Calu3 (cell line): ENCODE data around the gene IQSEC2. TPM values are rescaled to one million over a fixed set of nuclear protein-coding genes. Genes with fewer than 3 reads are reported as not detected.

Experiments used
- BruUV-seq: library from RNA; stranded (reverse); fragments of 400-500 nt; replicated peaks from 2 replicates; lab custom pipeline; 2021; lab: Mats Ljungman, UMichigan
- CTCF ChIA-PET: fragments of 300-600 bp; sonication (Branson Sonifier 250); formaldehyde crosslinking; loops from one replicate; lab custom pipeline; 2022; ENCODE audit warnings: antibody characterized with exemption; lab: Charles Lee
- DNase-seq: peaks from one replicate; pipeline ENCODE4 v3.0.0; 2022
- H3K27ac Mint-ChIP-seq: one replicate; pipeline ENCODE4 v1.8.0; 2022; ENCODE audit warnings: mixed read lengths; ENCODE audit not compliant: unreplicated experiment
- H3K27me3 Mint-ChIP-seq: one replicate; pipeline ENCODE4 v1.8.0; 2022; ENCODE audit warnings: mixed read lengths; ENCODE audit not compliant: unreplicated experiment
- H3K36me3 Mint-ChIP-seq: one replicate; pipeline ENCODE4 v1.8.0; 2022; ENCODE audit warnings: mild to moderate bottlenecking, moderate library complexity, mixed read lengths; ENCODE audit not compliant: insufficient read depth, unreplicated experiment
- H3K4me1 Mint-ChIP-seq: one replicate; pipeline ENCODE4 v1.8.0; 2022; ENCODE audit warnings: mild to moderate bottlenecking, low read depth, mixed read lengths; ENCODE audit not compliant: unreplicated experiment
- H3K4me3 Mint-ChIP-seq: one replicate; pipeline ENCODE4 v1.8.0; 2022; ENCODE audit warnings: mild to moderate bottlenecking, low read depth, moderate library complexity, mixed read lengths; ENCODE audit not compliant: unreplicated experiment
- H3K9me3 Mint-ChIP-seq: one replicate; pipeline ENCODE4 v1.8.0; 2022; ENCODE audit warnings: low read depth, mixed read lengths; ENCODE audit not compliant: unreplicated experiment
- CTCF ChIP-seq: fragments of 200-600 bp; IDR thresholded peaks from one replicate; pipeline ENCODE4 v1.8.0; 2022; ENCODE audit warnings: antibody characterized with exemption; ENCODE audit not compliant: unreplicated experiment
- intact Hi-C: fragments of 100-400 bp; cut with micrococcal nuclease; formaldehyde crosslinking; loops from one replicate; pipeline ENCODE4 v1.10.0; 2022; ENCODE audit not compliant: unreplicated experiment
- total RNA-seq: library from RNA; stranded (reverse); gene quantifications from 2 replicates; pipeline ENCODE4 v1.2.3, GENCODE V29; 2022

Gene IQSEC2
- total RNA-seq, 1 experiment from 2014 or later = 14.1 TPM

GRCh38 chrX:53262918-53263394 lies 18.4 kb downstream of the IQSEC2 start:
- Mint-ChIP-seq H3K27ac (peak overlapping the region; percentile 25), H3K36me3 (peaks cover 21% of the 10 kb centered on the region), H3K27me3 (no peaks in the 10 kb centered on the region), H3K4me3 (no peak overlapping the region), H3K9me3 (no peaks in the 10 kb centered on the region), H3K4me1 (peaks cover 47% of the 10 kb centered on the region)
- no peak for TF ChIP-seq CTCF
- BruUV-seq = no TSS peak
- intact Hi-C loops = no loop called here
- DNase-seq = peak; percentile 50
- CTCF ChIA-PET = interaction anchor here (0.6 to 1.2 kb wide), 3 partner anchors 12 to 780 kb away, joined by 4 read pairs; no protein-coding TSS in a partner anchor

DNA sequence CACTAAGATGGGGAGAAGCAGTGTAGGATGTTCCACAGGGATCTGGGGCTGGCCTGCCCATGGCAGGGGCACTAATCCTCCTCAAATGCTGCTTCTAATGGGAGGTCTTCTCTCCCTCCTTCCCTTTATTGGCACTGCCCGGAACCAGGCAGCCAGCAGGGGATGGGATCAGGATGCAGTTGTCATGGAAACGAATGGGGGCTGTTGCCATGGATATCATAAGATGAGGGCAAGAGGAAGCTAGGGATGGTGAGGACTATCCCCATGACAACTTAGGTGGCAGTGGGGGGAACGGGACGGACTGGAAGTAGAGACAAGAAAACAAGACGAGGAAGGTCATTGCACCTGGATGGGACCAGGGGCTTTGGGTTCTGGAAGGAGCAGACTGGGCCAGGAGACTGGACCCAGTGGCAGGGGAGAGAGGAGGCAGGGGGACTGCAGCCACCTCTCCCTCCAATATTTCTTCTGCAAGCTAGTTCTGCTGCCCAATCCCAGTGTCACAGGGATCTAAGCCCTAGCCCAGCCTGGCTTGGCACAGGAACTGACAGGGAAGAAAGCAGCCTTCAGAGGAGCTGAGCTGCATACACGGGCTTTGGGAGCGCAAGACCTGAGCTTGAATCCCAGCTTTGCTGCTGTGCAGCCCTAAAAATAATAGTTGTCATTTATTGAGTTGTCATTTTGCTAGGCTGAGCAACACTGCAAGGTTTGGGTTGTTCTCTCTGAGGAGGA lies 19.0 kb downstream of the IQSEC2 start:
- TF ChIP-seq CTCF = no peak
- H3K4me3 Mint-ChIP-seq = no peak overlapping the region
- intact Hi-C loops = no loop called here
- H3K36me3 Mint-ChIP-seq = peaks cover 21% of the 10 kb centered on the region
- no TSS peak for BruUV-seq
- no peak for DNase-seq
- peaks cover 47% of the 10 kb centered on the region for H3K4me1 Mint-ChIP-seq
- CTCF ChIA-PET = interaction anchor here (0.7 to 1.2 kb wide), 3 partner anchors 13 to 206 kb away, joined by 3 to 4 read pairs (median 4); no protein-coding TSS in a partner anchor
- no peak overlapping the region for H3K27ac Mint-ChIP-seq
- no peaks in the 10 kb centered on the region for H3K9me3 Mint-ChIP-seq
- no peaks in the 10 kb centered on the region for H3K27me3 Mint-ChIP-seq

- Mint-ChIP-seq H3K27ac (no peak overlapping the region), H3K27me3 (no peaks in the 10 kb centered on the region), H3K9me3 (no peaks in the 10 kb centered on the region), H3K4me1 (peaks cover 46% of the 10 kb centered on the region), H3K36me3 (peaks cover 21% of the 10 kb centered on the region), H3K4me3 (no peak overlapping the region)
- DNase-seq = no peak
- no TSS peak for BruUV-seq
- CTCF ChIA-PET = no interaction called here
- intact Hi-C loops = no loop called here
- no peak for TF ChIP-seq CTCF
These were observed 19.9 kb downstream of the IQSEC2 start for GRCh38 chrX:53261355-53261972.

DNA sequence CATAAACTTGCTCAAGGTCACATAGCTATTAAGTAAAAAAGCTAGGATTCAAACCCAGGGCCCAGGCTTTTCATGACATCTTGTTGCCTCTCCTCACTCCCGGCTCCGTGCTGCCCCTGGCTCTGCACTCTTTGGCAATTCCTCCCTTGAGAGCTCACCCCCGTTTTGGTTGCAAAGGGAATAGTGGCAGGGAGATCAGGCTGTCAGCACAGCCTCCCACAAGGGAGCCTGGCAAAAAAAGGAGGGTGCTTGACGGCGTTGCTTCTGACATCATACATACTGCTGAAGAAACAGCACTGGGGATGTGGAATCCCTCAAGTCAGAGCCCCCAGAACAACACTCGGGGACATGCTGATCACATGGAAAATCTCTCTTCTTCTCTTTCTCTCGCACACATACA lies 20.5 kb downstream of the IQSEC2 start:
- H3K4me3 Mint-ChIP-seq = no peak overlapping the region
- peaks cover 15% of the 10 kb centered on the region for H3K36me3 Mint-ChIP-seq
- CTCF ChIA-PET = no interaction called here
- no TSS peak for BruUV-seq
- H3K9me3 Mint-ChIP-seq = no peaks in the 10 kb centered on the region
- no peak for DNase-seq
- H3K27ac Mint-ChIP-seq = no peak overlapping the region
- no peaks in the 10 kb centered on the region for H3K27me3 Mint-ChIP-seq
- intact Hi-C loops = no loop called here
- peaks cover 39% of the 10 kb centered on the region for H3K4me1 Mint-ChIP-seq
- TF ChIP-seq CTCF = no peak
